Stimulated activated effector memory CD8-positive, alpha-beta T cell treated with anti-CD3 and anti-CD28 coated beads, Interleukin-12 subunit alpha, Interleukin-12 subunit beta, amount 100 ng/mL, for 72 hours (primary cell): ENCODE data around the gene UBAP1L.
"Not testable (repeated sequence)": the region's sequence is repeated elsewhere in the genome, so short reads cannot be mapped to it uniquely, and the experiment has no call there.

ENCODE experiments used
- ATAC-seq: fragments of 150-1000 bp; cut with Tn5 transposase; 2 replicates; pipeline ENCODE4 v1.10.0; 2021
- DNase-seq, 2 donors: peaks; one replicate each; pipeline ENCODE4 v3.0.0; 2021 to 2022; ENCODE audit warnings: low spot score in 2 of 2
- H3K27ac Mint-ChIP-seq: one replicate; pipeline ENCODE4 v1.8.0; 2022; ENCODE audit warnings: mild to moderate bottlenecking, mixed read lengths
- H3K36me3 Mint-ChIP-seq: one replicate; pipeline ENCODE4 v1.8.0; 2022; ENCODE audit warnings: mild to moderate bottlenecking, mixed read lengths
- H3K4me1 Mint-ChIP-seq: one replicate; pipeline ENCODE4 v1.8.0; 2022; ENCODE audit warnings: mixed read lengths
- H3K4me3 Mint-ChIP-seq: one replicate; pipeline ENCODE4 v1.8.0; 2022; ENCODE audit warnings: mild to moderate bottlenecking, mixed read lengths
- H3K9me3 Mint-ChIP-seq: one replicate; pipeline ENCODE4 v1.8.0; 2022; ENCODE audit warnings: mixed read lengths

The UBAP1L gene

DNA sequence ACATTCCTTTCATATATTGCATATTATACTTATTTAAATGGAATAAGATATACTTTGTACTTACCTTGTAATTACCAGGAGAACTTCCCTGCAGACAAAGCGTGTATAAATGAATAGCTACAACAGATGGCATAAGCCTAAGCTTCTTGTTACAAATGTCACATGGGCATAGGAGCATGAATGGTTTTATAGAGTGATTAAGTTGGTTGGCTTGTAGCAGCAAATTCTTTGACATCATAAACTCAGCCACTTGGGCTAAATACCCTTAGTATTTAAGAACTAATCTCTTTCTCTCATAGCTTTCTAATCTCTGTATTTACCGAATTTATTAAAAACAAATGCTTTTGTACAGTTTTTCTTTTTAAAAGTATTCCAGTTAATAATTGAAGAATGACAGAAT lies at the start of gene UBAP1L:
Gene UBAP1L, minus strand, starts transcription at position 115 of the 400 bp plus-strand sequence. CDS start 8,985 bp downstream, outside the sequence.
- Mint-ChIP-seq H3K36me3 (peaks cover 90% of the 10 kb centered on the region), H3K9me3 (no peaks in the 10 kb centered on the region), H3K4me3 (no peak within 1 kb of the TSS), H3K27ac (no peak within 1 kb of the TSS), H3K4me1 (peaks cover 15% of the 10 kb centered on the region)
- ATAC-seq (no peak), DNase-seq (no peak)

DNA sequence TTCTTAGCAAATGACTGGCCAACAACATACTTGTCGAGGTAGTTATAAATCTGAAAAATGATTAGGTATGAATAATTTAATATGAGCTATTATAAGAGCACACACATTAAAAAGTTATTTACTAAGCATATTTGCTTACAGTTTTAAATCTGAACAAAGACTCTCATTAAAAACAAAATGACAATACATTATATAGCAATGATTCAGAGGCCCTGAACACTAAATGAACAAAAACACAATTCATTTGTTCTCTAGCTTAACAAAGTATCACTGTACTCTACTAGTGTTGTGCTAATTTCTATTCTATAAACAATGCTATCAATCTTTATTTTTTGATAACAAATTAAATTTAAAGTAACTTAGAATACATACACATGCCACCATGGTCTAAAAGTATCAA lies 49.1 kb upstream of the UBAP1L start:
- peaks cover 91% of the 10 kb centered on the region for H3K36me3 Mint-ChIP-seq

DNA sequence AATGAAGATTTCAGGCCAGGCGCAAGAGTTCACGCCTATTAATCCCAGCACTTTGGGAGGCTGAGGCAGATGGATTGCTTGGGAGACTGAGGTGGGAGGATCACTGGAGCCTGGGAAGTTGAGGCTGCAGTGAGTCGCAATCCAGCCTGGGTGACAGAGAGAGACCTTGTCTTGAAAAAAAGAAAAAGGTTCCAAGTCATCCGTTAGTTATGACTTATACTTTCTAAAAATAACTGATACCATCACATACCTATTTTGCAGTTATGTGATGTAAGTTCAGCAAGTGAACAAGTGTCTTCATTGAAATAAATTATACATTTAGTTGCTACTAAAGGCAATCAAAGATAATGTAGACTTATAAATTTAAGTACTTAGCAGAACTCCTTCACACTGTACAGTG lies 48.0 kb upstream of the UBAP1L start:
- Mint-ChIP-seq H3K4me1 (no peaks in the 10 kb centered on the region), H3K9me3 (no peaks in the 10 kb centered on the region), H3K36me3 (peaks cover 91% of the 10 kb centered on the region), H3K4me3 (no peak overlapping the region), H3K27ac (no peak overlapping the region)
- ATAC-seq = no peak
- DNase-seq = no peak

More for the DNA sequence above, 49.1 kb upstream of the UBAP1L start:
- H3K4me3 Mint-ChIP-seq = no peak overlapping the region
- H3K9me3 Mint-ChIP-seq = no peaks in the 10 kb centered on the region
- ATAC-seq (no peak), DNase-seq (no peak)
- H3K4me1 Mint-ChIP-seq = no peaks in the 10 kb centered on the region
- no peak overlapping the region for H3K27ac Mint-ChIP-seq

DNA sequence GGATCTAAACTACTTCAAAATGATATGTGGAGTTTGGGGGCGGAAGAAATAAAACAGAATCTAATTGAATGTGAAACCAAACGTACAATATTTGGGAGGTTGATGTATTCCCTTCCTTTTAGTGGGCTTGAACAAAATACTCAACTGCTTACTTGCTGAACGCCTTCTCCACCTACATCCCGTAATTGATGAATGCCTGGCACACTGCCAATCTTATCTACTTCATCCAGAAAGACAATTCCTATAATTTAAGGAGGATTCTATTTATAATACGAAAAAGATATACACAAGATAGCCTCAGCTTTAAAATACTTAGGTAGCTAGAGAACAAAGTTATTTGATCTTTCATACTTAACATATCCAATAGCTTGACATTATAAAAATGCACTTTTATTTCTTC lies 41.7 kb upstream of the UBAP1L start:
- Mint-ChIP-seq H3K9me3 (no peaks in the 10 kb centered on the region), H3K4me3 (no peak overlapping the region), H3K36me3 (peaks cover 96% of the 10 kb centered on the region), H3K27ac (peak overlapping the region; percentile 37), H3K4me1 (no peaks in the 10 kb centered on the region)
- ATAC-seq = no peak
- DNase-seq = no peak

DNA sequence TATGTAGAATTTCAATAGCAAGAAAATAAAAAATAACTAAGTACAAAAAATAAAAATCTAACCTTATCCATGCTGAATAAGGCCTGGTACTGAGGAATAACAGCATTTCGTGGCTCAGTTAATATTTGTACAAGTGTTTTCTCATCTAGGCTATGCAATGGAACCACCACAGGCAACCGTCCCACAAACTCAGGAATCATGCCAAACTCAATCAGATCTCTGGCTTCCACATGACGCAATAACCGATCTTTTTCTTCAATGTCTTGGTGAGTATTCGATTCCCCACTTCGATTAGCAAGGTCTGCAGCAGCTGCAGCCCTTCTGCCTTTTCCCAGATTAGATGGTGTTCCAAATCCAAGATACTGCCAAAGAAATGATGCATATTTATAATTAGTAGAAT lies 39.7 kb upstream of the UBAP1L start:
- Mint-ChIP-seq H3K27ac (no peak overlapping the region), H3K4me3 (no peak overlapping the region), H3K36me3 (peaks cover 98% of the 10 kb centered on the region), H3K4me1 (no peaks in the 10 kb centered on the region), H3K9me3 (no peaks in the 10 kb centered on the region)
- DNase-seq (no peak), ATAC-seq (no peak)

DNA sequence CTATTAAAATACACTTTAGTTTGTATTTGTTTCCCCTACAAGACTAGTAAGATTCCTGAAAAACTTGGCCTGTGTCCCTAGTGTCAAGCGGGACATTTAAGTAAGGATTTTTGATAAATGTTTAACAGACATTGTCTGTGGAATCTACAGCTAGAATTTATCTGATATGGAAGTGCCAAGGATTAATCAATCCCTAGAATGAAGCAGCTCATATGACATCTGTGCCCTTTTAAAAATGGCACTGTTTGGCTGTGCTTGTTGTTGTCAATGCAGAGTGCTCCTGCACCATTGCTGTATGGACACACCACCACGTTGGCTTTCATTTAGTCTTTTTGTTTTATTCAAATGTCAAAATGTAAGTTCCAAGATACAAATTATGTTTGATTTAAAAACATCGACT lies 32.9 kb upstream of the UBAP1L start:
- Mint-ChIP-seq H3K9me3 (no peaks in the 10 kb centered on the region), H3K4me1 (no peaks in the 10 kb centered on the region), H3K27ac (no peak overlapping the region), H3K36me3 (peaks cover 50% of the 10 kb centered on the region), H3K4me3 (no peak overlapping the region)
- DNase-seq = no peak
- no peak for ATAC-seq

DNA sequence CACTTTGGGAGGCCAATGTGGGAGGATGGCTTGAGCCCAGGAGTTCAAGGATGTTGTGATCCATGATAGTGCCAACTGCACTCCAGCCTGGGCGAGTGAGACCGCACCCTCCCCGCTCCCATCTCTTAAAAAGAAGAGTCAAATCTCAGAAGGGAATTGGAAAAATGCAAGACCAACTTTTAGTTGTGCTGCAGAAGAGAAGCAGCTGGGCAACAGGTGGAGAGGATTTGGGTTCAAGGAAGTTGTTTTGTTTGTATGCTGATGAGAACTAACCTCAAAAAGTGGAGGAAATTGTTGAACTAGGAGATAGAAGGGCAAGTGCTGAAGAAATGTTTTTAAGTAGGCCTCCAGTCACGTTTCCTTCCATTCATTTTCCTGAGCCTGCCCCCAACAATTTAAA lies 31.4 kb upstream of the UBAP1L start:
- Mint-ChIP-seq H3K27ac (no peak overlapping the region), H3K4me3 (no peak overlapping the region), H3K36me3 (peaks cover 35% of the 10 kb centered on the region), H3K4me1 (no peaks in the 10 kb centered on the region), H3K9me3 (no peaks in the 10 kb centered on the region)
- DNase-seq = no peak
- no peak for ATAC-seq

DNA sequence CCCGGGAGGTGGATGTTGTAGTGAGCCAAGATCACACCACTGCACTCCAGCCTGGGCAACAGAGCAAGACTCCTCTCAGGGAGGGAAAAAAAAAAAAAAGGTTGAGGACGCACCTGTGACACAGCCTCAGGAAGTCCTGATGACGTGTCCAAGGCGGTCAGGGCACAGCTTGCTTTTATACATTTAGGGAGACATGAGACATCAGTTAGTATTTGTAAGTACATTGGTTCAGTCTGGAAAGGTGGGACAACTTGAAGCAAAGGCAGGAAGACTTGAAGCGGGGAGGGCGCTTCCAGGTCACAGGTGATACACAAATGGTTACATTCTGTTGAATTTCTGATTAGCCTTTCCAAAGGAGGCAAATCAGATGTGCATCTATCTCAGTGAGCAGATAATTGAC lies 23.6 kb upstream of the UBAP1L start:
- not testable (repeated sequence) for H3K9me3 Mint-ChIP-seq, DNase-seq, H3K36me3 Mint-ChIP-seq, H3K27ac Mint-ChIP-seq, H3K4me1 Mint-ChIP-seq, ATAC-seq, H3K4me3 Mint-ChIP-seq

DNA sequence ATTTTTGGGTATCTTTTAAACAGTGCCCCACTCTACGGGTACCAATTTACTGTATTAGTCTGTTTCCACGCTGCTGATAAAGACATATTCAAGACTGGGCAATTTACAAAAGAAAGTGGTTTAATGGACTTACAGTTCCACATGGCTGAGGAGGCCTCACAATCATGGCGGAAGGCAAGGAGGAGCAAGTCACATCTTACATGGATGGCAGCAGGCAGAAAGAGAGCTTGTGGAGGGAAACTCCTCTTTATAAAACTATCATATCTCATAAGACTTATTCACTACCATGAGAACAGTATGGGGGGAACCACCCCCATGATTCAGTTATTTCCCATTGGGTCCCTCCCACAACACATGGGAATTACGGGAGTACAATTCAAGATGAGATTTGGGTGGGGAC lies 22.9 kb upstream of the UBAP1L start:
- H3K4me3 Mint-ChIP-seq, H3K27ac Mint-ChIP-seq, H3K9me3 Mint-ChIP-seq, DNase-seq, H3K36me3 Mint-ChIP-seq, ATAC-seq: not testable (repeated sequence)
- peaks cover 11% of the 10 kb centered on the region for H3K4me1 Mint-ChIP-seq

DNA sequence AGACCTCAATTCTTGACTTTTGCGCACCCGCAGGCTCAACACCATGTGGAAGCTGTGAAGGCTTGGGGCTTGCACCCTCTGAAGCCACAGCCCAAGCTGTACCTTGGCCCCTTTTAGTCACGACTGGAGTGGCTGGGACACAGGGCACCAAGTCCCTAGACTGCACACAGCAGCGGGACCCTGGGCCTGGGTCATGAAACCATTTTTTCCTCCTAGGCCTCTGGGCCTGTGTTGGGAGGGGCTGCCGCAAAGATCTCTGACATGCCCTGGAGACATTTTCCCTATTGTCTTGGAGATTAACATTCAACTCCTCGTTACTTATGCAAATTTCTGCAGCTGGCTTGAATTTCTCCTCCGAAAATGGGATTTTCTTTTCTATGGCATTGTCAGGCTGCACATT lies 22.1 kb upstream of the UBAP1L start:
- H3K36me3 Mint-ChIP-seq, H3K27ac Mint-ChIP-seq, H3K9me3 Mint-ChIP-seq: not testable (repeated sequence)

DNA sequence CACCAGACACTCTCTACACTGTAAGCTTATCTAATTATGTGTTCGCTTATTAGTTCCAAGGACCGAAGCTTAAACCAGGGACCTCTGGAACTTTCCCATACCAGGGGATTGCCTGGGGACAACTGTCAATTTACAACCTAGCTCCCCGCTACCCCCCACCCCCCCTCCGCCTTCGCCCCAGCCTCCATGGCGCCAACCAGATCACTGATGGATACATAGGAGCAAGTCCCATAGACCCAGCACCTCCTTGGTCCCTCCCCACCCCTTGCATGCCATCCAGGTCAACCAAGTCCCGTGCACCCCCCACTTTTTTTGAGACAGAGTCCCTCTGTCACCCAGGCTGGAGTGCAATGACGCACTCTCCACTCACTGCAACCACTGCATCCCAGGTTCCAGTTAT lies 19.5 kb upstream of the UBAP1L start:
- H3K4me3 Mint-ChIP-seq = peak overlapping the region; percentile 95
- peaks cover 22% of the 10 kb centered on the region for H3K36me3 Mint-ChIP-seq
- no peaks in the 10 kb centered on the region for H3K9me3 Mint-ChIP-seq
- no peak for DNase-seq
- ATAC-seq = no peak
- H3K27ac Mint-ChIP-seq = peak overlapping the region; percentile 97
- peaks cover 18% of the 10 kb centered on the region for H3K4me1 Mint-ChIP-seq

More for the DNA sequence above, 22.1 kb upstream of the UBAP1L start:
- not testable (repeated sequence) for H3K4me3 Mint-ChIP-seq, ATAC-seq, DNase-seq
- peaks cover 11% of the 10 kb centered on the region for H3K4me1 Mint-ChIP-seq

DNA sequence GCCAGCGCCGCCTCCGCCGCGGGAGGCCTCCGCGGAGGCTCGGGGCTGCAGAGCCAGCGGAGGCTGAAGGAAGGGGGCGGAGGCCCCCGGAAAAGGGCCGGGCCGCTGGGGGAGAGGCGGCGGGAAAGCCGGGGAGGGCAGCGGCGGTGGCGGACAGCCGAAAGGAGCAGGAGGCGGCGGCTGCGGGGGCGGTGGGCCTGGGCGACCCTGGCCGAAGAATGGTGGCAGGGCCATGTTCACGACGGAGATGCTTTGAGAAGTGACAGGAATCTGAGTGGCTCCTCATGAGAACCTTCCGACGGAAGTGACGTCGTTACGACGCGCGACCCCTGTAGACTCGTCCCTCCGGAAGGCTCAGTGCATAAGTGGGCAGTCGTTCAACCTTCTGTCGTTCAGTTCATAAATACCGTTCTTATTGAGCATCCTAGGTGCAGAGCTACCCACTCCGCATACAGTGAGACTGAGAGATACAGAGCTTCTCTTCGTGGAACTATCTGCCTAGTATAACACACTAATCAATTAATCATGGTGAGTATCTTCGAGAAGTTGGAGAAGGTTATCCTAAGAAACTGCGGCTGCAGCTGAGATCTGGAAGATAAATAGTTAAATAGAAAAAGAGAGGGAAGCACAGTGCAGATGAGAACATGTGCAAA lies 18.7 kb upstream of the UBAP1L start, which contains the start of gene PDCD7:
Gene PDCD7, minus strand, starts transcription at position 261 of the 653 bp plus-strand sequence. Its CDS starts 27 bp downstream, at position 234.
- ATAC-seq (peak; percentile 98), DNase-seq (peak; percentile 58 to 87)
- H3K27ac Mint-ChIP-seq = peak within 1 kb of the TSS; percentile 97
- no peaks in the 10 kb centered on the region for H3K9me3 Mint-ChIP-seq
- H3K4me1 Mint-ChIP-seq = peaks cover 18% of the 10 kb centered on the region
- H3K4me3 Mint-ChIP-seq = peak within 1 kb of the TSS; percentile 95
- H3K36me3 Mint-ChIP-seq = peaks cover 31% of the 10 kb centered on the region

DNA sequence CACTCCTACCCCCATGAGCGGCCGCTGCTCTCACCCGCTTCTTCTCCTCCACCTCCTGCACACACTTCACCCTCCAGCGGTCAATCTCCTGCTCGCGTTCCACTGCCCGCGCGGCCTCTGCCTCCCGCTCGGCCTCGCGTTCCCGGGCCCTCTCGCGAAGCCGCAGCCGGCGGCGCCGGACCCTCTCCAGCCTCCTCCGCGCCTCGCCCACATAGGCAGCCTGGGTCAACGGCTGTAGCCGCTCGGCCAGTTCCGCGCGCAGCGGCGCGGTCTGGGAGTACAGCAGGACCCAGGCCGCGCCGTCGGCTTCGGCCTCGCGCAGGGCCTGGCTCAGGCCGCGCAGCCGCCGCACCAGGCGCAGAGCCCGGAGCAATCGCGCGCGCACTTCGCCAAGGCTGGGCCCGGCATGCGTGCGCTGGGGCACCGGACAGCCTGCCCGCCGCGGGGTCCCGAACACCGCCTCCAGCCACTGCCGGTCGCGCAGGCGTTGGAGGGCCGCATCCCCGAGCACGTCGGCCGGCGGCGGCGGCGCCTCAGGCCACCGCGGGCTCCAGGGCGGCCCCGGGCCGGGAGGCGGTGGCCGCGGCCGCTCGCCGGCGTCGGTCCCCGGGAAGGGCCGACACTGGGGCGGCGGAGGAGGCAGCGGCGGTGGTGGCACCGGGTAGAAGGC lies 18.0 kb upstream of the UBAP1L start:
- ATAC-seq (peak; percentile 70), DNase-seq (peak; percentile 17 to 70)
- peaks cover 38% of the 10 kb centered on the region for H3K36me3 Mint-ChIP-seq
- H3K27ac Mint-ChIP-seq = peak overlapping the region; percentile 97
- H3K4me3 Mint-ChIP-seq = peak overlapping the region; percentile 95
- H3K4me1 Mint-ChIP-seq = peaks cover 22% of the 10 kb centered on the region
- H3K9me3 Mint-ChIP-seq = no peaks in the 10 kb centered on the region

DNA sequence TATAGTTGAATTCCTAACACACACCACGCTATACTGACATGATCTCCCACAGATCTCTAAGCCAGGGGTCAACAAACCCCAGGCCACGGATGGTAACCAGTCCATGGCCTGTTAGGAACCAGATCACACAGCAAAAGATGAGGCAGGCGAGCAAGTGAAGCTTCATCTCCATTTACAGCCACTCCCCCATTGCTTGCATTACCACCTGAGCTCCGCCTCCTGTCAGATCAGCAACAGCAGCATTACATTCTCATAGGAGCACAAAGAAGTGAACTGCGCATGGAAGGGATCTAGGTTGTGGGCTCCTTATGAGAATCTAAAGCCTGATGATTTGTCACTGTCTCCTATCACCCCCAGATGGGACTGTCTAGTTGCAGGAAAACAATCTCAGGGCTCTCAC lies 15.9 kb upstream of the UBAP1L start:
- Mint-ChIP-seq H3K9me3 (no peaks in the 10 kb centered on the region), H3K4me3 (no peak overlapping the region), H3K27ac (peak overlapping the region; percentile 63), H3K36me3 (peaks cover 58% of the 10 kb centered on the region), H3K4me1 (peaks cover 33% of the 10 kb centered on the region)
- ATAC-seq = no peak
- no peak for DNase-seq

DNA sequence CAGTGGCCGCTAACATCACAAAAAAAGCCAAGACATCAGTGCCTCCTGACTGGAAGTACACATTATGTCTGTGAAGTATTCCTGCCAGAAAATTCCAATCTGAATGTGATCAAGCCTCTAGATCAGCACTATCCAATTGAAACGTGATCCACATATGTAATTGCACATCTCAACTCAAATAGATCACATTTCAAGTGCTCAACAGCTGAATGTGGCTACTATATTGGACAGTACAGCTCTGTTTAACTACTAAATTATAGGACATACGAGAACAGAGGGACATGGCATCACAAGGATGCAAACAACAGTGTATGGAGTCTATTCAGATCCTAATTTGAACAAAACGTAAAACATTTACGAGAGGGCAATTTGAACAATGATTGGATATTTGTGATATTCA lies 542 bp upstream of the UBAP1L start:
- H3K4me1 Mint-ChIP-seq = peaks cover 15% of the 10 kb centered on the region
- no peak for DNase-seq
- H3K4me3 Mint-ChIP-seq = no peak overlapping the region
- H3K9me3 Mint-ChIP-seq = no peaks in the 10 kb centered on the region
- H3K36me3 Mint-ChIP-seq = peaks cover 93% of the 10 kb centered on the region
- ATAC-seq = no peak
- H3K27ac Mint-ChIP-seq = no peak overlapping the region

DNA sequence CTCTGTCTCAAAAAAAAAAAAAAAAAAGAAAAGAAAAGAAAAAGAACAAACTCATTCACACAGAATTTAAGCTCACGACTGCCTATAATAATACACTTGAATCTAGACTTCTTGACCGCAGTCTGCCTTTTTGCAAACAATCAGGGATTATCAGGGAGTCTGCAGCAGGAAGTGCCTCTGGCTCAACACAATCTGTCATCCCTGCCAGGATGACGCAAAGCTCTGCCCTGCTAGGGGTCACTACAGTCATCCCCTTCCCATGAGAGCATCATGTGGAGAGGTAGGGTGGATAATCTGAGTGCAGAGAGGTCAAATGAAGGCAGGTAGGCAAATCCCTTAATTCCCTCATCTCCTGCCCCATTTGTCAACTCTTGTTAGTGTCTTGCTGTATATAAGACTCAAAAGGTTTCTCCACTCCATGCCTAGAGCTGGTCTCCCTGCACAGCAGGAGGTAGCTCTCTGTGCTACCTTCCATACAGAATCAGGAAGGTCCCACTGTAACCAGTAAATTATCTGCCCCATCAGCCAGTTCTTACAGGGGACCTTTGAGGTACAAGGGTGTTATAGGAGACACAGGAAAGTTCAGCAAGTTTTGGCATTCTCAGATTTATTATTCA lies 4.2 kb downstream of the UBAP1L start:
- H3K4me1 Mint-ChIP-seq = peaks cover 20% of the 10 kb centered on the region
- peaks cover 81% of the 10 kb centered on the region for H3K36me3 Mint-ChIP-seq
- H3K9me3 Mint-ChIP-seq = no peaks in the 10 kb centered on the region
- no peak for ATAC-seq
- DNase-seq = no peak
- H3K27ac Mint-ChIP-seq = peak overlapping the region; percentile 43
- no peak overlapping the region for H3K4me3 Mint-ChIP-seq
